NCI-H82 (cell line): Measurements from ENCODE around the gene PPM1K.
"Not testable (repeated sequence)": the region's sequence is repeated elsewhere in the genome, so short reads cannot be mapped to it uniquely, and the experiment has no call there.

Experiments
- DNase-seq: peaks from one replicate; lab custom pipeline; 2025; lab: John Stamatoyannopoulos, UW

PPM1K gene

DNA sequence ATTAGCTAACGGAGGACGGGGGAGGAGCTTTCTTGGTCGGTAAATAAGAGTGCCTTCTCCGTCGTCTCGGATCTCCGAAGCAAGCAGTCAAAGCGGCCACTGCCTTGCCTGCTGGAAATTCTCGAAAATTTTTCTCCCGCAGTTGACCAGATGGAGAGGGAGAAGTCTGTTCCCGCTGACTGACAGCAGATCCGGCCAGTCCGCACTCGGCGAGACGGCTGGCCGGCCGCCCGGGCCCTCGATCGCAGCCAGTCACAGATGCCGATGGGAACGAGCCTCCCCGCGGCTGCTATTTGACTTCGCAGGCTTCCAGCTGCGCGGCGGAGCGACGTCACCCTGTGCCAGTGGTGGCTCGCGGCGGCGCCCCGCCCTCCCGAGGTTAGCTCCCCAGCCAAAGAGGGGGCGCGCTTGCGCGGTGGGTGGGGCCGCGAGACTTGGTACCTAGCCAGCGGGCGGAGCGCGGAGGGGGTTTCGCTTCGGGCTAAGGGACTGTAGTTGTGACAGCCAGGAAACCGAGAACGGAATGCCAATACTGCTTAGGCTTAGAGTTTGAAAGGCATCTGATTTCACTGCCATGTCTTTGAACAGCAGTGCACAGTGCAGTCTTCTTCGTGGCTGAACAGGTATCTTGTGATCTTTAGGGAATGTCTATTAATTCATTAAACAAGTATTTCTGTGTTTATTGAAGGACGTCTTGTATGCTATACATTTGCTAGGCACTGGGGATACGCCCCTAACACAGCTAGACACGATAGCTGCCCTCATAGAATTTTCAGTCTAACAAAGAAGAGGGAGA, at the start of gene PPM1K:
Gene PPM1K (minus strand): TSS at position 123 of the 796 bp plus-strand sequence. CDS start 5,978 bp downstream, outside the sequence.
- DNase-seq = peak; percentile 97

DNA sequence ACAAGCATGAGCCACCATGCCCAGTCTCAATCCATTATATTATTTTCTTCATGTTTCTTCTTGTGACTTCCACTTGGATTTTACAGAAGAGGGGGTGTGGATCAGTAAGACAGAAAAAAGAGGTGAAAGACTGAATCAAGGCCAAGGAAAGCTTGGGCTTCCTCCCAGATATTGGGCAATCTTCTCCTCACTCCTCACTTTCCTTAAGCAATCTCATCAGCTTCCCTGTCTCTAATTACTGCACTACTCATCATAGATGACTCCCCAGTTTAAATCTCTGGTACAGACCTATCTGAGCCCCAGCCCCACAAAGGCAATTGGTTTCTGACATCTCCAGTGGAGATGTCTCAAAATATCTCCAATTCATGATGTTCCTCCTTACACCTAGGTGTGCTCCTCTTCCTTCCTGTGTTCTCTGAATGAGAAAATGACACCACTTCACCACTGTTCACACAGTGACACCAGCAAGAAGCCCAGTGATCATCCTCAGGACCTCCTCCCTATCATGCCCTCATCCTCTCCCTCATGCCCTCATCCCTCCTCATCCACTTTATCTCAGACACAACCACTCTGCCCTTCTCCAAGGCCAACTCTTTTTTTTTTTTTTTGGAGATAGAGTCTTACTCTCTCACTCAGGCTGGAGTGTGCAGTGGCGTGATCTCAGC, 49.5 kb upstream of the PPM1K start:
- DNase-seq = no peak

DNA sequence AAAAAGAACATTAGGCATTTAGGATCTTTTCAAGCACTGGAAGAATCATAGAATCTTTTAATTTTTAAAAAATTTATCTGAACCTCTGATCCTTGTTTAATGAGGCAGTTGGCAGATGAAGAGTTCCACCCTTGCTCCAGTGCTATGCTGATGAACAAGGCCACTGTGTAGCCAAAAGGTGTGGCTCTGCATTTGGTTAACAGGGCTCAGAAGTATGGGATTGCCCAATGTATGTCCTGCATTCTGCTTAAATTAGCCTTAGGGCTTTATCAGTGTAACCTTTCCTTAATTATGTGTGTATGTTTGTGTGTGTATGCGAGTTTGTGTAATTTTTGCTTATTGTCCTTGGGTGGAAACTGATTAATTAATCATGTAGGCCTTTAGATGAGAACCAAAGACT, 43.3 kb upstream of the PPM1K start:
- no peak for DNase-seq

DNA sequence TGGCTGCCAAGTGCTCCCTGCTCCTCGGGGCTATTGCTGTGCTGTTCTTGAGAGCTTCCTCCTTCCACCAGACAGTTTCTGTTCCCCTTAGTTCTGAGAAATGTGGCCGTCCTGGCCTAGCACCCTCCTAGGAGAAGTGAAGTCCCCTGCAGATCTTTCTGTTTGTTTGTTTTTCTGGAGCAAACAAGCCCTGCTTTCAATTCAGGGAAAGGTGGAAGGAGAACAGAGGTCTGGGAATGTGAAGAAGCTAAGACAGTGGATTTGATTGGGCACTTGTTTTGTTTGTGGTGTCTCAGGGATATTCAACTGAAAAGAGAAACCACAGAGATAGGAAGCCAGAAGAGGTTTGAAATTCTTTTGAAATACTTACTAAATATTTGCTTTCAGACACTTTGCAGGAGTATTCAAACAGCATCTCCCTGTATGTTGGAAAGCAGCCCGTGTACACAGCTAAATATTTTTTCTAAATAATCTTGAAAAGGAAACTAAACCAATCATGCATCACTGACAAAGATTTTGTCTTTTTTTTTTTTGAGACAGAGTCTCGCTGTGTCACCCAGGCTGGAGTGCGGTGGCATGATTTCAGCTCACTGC, 36.5 kb upstream of the PPM1K start:
- no peak for DNase-seq

DNA sequence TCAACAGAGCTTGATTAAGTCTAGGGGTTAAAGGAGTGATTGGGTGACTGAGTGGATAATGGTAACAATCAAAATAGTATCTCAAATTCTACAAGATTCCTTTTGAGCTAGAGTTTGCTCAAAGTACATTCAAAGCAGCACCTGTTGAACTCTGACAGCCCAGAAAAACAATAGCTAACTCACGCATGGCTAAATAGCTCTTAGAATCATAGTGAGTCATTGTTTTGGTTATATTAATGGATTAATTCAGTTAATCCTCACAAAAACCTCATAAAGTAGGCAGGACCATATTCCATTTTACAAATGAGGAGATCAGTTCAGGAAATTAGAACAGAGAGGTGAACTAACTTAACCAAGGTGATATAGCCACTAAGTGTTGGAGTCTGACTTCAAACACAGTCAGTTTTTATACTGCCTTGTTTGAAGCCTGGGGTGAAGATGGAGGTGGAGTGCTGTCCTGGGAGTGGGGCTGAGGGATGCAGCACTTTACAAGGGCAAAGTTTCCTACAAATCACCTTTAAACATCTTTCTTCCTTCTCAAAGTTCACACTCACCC, 35.9 kb upstream of the PPM1K start:
- DNase-seq = no peak

DNA sequence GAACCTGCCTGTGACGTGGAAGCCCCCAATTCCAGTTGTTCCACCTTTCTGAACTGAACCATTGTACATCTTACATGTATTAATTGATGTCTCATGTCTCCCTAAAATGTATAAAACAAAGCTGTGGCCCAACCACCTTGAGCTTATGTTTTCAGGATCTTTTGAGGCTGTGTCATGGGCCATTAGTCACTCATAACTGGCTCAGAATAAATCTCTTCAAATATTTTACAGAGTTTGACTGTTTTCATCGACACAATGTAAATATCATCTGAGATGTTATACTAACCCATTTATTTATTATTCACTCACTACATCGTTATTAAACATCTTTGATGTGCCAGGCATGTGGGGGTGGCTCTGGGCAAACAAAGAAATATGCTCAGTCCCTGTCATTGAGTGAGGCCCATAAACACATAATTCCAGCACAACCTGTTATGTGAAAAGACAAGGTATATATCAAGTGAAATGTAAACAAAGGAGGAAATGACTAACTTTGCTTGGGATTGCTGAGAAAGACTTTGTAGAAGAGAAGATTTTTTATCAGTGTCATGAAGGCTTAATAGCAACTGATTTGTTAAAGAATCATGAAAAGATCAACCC, 34.5 kb upstream of the PPM1K start:
- DNase-seq = no peak

DNA sequence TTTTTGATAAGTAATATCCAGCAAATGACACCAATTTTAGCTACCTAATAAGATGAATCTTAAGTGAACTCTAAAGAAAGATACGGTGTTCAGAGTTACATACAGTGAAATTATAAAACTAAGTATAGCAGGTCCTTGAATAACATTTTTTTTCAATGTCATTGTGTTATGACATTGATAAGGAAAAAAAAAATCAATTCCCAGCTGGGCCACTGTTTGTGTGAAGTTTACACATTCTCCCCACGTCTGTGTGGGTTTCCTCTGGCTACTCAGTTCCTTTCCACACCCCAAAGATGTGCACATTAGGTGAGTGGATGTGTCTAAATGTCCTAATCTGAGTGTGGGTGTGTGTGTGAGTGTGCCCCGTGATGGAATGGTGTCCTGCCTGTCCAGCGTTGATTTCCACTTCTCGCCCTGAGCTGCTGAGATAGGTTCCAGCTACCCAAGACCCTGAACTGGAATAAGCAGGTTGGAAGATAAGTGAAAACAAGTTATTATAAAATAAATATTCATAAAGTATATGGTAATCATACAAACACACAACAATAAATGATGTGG, 31.2 kb upstream of the PPM1K start:
- no peak for DNase-seq

DNA sequence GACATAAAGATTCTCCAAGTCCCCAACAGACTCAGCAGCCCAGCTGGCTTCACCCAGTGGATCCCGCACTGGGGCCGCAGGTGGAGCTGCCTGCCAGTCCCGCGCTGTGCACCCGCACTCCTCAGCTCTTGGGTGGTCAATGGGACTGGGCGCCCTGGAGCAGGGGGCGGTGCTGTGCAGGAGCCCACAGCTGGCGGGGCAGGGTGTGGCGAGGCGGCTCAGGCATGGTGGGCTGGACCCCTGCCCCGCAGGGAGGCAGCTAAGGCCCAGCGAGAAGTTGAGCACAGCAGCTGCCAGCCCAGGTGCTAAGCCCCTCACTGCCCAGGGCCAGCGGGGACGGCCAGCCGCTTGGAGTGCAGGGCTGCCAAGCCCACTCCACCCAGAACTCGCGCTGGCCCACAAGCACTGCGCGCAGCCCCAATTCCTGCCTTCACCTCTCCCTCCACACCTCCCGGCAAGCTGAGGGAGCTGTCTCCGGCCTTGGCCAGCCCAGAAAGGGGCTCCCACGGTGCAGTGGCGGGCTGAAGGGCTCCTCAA, 28.8 kb upstream of the PPM1K start:
- DNase-seq = not testable (repeated sequence)

DNA sequence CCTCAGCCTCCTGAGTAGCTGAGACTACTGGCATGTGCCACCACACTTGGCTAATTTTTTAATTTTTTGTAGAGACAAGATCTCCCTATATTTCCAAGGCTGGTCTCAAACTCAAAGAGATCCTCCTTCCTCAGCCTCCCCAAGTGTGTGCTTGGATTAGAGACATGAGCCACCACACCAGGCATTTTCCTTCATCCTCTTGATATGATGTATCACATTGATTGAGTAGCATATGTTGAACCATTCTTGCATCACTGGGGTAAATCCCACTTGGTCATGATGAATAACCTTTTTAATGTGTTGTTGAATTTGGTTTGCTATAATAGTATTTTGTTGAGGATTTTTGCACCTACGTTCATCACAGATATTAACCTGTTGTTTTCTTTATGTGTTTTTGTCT, 24.2 kb upstream of the PPM1K start:
- DNase-seq = peak; percentile 13

DNA sequence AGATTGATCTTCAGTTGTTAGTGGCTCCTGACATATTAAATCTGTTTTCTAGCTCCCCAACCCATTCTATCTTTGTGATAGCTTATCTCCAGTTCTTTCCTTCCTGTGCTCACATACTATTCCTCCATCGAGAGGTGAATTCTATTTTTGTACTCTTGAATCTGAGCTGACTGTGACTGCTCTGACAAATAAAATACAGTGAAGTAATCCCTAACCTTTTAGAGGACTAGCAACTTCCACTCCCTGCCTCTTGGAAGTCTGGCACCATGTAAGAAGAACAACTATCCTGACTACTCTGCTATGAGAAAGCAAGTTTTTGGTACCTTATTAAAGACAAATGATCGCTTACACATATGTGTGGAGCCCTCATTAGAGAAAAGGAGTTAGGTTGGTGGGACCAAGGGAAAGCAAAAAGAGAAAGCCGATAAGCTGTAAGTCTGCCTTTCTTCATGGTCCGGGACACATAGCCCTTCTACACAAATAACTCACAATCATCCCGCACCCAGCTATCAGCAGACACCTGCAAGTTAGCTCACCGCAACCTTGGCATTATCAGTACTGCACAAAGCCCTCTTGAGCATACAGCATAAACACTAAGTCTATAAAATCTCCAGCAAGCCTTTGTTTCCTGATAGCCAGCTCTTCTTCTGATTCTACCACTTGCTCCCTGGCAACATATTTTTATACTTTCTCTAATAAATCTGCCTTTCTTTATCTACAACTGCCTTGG, 13.5 kb upstream of the PPM1K start:
- no peak for DNase-seq

DNA sequence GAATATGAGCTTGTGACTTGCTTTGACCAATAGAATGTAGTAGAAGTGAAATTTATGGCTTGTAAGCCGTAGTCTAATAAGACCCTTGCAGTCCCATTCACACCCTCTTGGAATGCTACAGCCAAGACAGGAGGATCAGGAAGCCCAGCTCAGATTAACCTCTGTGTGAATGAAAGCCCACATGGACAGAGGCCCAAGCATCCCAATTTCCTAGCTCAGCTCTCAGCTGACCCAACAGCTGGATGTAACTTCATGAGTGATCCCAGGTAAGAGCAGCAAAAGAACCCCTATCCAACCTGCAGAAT, 12.8 kb upstream of the PPM1K start:
- peak; percentile 3 for DNase-seq

DNA sequence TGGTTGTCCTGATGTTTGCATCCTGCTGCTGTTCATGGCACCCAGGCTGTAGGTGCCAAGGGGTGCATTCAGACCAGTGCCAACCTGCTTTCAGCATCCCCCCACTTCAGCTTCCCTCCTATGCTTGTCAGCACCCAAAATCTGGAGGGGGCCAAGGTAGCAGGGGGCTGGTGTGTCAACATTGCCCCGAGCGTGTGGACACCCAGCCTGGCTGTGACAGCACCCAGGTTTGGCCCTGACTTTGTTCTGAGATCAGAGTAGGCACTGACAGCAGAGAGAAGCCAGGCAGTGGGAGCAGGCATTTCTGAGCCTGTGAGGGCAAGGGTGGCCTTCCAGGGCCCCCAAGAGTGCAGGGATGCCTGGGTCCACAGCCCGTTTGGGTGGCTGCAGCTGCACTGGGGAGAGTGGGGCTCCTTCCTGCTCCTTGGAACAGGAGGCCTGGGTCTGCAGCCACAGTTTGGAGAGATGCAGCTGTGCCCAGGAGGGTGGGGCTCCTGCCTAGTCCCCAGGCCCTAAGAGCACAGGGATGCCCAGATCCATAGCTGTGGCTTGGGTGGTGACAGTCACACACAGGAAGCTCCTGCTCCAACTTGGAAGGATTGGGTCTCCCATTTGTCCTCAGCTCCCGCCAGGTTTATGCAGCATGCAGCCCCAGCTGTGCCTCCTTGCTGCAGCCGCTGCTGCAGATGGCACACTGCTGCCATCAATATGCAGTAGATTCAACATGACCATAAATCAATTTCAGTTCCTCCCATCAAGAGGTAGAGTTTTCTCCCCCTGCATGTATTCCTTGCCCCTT, 12.3 kb upstream of the PPM1K start:
- no peak for DNase-seq

DNA sequence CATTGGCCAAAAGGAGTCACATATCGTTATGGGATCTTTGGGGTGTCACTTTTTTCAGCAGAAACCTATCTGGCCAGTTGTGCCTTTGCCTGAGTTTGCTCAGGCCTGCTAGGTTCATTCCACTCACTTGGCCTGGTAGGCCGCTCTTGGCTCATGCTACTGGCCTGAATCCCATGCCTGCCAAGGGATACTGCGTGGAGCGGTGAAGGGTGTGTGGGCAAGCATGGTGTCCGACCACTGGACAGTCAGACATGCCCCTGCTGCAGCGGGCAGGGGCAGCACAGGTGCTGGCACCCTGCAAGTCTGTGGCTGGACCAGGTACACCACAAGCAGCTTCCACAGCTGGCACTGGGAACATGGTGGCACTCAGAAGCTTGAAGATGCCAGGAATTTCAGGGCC, 11.3 kb upstream of the PPM1K start:
- no peak for DNase-seq

DNA sequence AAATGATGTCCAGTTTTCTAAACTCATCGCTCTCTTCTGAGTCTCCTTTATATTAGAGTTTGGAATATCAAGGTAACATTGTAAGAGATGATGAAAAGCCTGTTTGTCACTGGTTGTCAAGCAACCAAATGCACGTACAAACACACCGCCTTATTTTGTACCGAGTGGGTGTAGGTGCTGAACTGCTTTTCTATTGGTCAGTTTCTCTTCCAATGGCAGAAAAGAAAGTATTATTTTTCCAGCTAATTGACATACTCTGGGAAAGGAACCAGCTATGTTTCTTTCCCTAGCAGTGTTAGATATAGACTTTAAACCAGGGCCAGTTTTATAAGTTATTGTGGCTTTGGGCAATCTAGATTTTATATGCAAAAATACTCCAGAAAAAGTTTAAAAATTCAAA, 6.6 kb upstream of the PPM1K start:
- DNase-seq = no peak

DNA sequence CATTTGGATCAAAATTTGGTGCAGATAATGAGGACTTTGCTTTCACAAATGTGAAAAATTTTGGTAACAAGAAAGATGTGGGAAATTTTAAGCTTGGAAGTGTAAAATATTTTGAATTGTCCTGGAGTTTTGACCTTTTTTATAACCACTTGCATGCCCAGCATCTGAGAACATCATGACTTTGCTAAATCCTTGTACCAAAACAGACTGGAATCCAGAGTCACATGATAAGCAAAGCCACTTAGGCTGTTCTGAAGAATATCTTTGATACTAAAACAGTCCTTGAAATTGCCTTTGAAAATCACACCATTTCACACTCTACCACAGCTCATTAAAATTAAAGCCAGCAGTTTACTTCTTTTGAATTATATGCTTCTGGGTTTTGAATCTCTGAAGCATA, 2.5 kb upstream of the PPM1K start:
- no peak for DNase-seq

DNA sequence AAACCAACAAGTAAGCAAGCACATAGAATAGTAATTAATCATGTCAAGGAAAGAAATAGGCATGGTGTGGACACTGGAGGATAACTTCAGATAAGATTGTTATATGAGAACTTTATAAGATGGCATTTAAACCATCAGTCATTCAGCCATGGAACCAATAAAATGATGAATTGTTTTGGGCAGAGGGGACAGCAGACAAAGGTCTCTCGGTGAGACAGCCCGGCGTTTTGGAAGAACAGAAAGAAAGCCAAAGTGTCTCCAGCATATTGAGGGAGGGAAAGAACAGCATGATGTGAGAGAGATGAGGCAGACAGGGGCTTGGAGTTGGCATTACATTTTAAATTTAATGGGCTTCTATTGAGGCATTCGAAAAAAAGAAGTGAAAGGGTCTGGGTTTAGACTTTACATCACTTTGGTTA, 883 bp upstream of the PPM1K start:
- no peak for DNase-seq

DNA sequence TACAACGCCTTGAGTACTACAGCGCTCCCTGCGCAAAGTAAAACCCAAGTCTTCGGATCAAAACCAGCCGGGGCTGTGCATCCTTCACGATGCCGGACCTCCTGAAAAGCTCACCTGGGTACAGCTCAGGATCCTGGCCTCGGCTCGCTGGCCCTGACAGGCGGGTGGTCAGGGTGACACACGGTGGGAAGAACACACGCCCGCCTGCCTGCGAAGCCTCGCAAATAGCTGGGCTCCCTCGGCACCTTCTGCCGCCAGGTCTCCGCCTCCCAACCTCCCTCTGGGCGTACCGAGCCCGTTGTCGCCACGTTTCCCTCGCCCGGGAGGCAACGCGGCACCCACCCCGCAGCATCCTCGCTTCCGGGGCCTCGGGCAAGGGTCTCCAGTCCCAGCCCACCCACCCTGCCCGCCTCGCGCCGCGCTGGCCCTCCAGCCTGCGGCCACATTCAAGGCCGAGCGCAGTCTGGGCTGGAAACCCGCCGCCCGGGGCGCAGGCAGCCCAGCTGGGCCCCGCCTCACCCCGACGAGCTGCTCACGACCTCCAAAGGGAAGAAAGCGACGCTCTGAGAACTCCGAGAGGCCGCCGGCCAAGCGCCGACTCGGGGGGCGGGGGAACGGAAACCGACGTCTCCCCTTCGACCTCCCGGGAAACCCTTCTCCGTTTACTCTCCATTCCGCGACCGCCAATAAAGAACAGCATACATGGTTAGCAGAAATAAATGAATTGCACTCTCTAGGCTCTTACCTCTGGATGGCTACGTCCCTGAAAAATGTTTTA, 511 bp downstream of the PPM1K start:
- DNase-seq = peak; percentile 66

DNA sequence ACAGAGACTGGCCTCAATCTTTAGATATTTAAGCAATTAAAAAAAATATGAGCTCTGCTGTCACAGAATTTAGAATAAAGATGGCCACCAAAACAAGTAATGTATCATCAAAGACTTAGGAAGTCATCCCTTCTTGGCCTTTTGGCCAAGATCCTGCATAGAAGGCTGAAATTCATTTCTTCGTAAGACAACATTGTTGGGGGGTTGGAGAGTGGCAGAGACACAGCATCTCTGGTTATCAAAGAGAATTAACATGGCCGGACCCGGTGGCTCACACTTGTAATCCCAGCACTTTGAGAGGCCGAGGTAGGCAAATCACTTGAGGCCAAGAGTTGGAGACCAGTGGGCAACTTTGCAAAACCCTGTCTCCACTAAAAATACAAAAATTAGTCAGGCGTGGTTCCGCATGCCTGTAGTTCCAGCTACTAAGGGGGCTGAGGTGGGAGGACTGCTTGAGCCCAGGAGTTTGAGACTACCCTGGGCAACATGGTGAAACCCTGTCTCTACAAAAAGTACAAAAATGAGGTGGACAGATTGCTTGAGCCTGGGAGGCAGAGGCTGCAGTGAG, 4.0 kb downstream of the PPM1K start:
- no peak for DNase-seq

DNA sequence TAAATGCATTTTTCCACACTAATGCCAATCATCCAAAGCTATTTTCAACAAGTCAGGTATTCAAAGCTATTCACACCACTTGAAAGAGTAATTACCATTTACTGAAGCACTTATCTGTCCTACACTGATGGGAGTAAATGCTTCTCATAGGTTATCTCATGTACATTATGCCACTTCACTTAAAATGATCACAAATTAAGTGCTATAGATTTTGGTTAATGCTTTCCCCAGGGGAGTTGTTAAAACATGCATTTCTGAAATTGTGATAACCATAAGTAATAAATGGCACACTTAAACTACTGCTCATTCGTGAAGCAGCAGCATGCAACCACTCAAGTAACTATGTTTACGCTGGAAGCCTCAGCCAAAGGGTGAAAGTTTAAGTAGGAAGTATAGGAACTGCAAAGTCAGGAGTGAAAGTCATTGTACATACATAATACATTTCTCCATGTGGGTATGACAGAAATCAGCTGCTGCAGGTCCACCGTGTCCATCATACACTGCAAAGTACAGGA, 6.6 kb downstream of the PPM1K start:
- DNase-seq = no peak
